ENCODE results near the gene MICAL2. TPM values are rescaled to one million over a fixed set of nuclear protein-coding genes. Genes with fewer than 3 reads are reported as not detected.

MICAL2 gene
- total RNA-seq, 2 experiments from 2014 or later: not detected

- no peak overlapping the region for H3K4me2 ChIP-seq (ENCODE audit: low read length)
- no peak for DNase-seq (ENCODE audit: low spot score)
- no peaks in the 10 kb centered on the region for H3K79me2 ChIP-seq (ENCODE audit: insufficient read depth, low read depth, low read length)
- intact Hi-C loops (cut with micrococcal nuclease; ENCODE audit: unreplicated experiment): no loop called here
- H3K9me3 ChIP-seq (ENCODE audit: low read length): no peaks in the 10 kb centered on the region
- H3K36me3 ChIP-seq (ENCODE audit: insufficient read depth, low read length): no peaks in the 10 kb centered on the region
- H2AFZ ChIP-seq (ENCODE audit: low read length): no peak overlapping the region
- CTCF ChIA-PET (ENCODE audit: unreplicated experiment): no interaction called here
- H3K4me1 ChIP-seq (ENCODE audit: insufficient read depth, low read length, poor library complexity, severe bottlenecking): no peaks in the 10 kb centered on the region
- POLR2A ChIA-PET: interaction anchor here (0.7 kb wide), 1 partner anchor 1311 kb away, joined by 3 read pairs; no protein-coding TSS in a partner anchor
- H3K9me2 ChIP-seq (ENCODE audit: insufficient read depth, low read length): no peaks in the 10 kb centered on the region
- no TSS peak for BruUV-seq (replicated peaks)
- no peak overlapping the region for H3K4me3 ChIP-seq (ENCODE audit: low read depth, low read length, poor library complexity, severe bottlenecking)
- no peak for TF ChIP-seq CTCF (conservative IDR thresholded peaks at IDR 0.05; ENCODE audit: low read length)
- no peak for TF ChIP-seq EZH2phosphoT487 (IDR thresholded peaks at IDR 0.05; ENCODE audit: borderline replicate concordance, low read depth, low read length)
- no peak overlapping the region for H3K27ac ChIP-seq (ENCODE audit: low read depth, low read length, poor library complexity, severe bottlenecking)
- no peaks in the 10 kb centered on the region for H4K20me1 ChIP-seq (ENCODE audit: insufficient read depth, low read length)
Observed at GRCh38 chr11:12168114-12168513, 57.7 kb downstream of the MICAL2 start.

- Histone ChIP-seq H3K4me2 (ENCODE audit: low read length) (no peak overlapping the region), H3K9me3 (ENCODE audit: low read length) (no peaks in the 10 kb centered on the region), H4K20me1 (ENCODE audit: insufficient read depth, low read length) (no peaks in the 10 kb centered on the region), H3K9me2 (ENCODE audit: insufficient read depth, low read length) (no peaks in the 10 kb centered on the region), H3K27ac (ENCODE audit: low read depth, low read length, poor library complexity, severe bottlenecking) (no peak overlapping the region), H2AFZ (ENCODE audit: low read length) (no peak overlapping the region), H3K79me2 (ENCODE audit: insufficient read depth, low read depth, low read length) (no peaks in the 10 kb centered on the region), H3K4me1 (ENCODE audit: insufficient read depth, low read length, poor library complexity, severe bottlenecking) (no peaks in the 10 kb centered on the region), H3K36me3 (ENCODE audit: insufficient read depth, low read length) (no peaks in the 10 kb centered on the region), H3K4me3 (ENCODE audit: low read depth, low read length, poor library complexity, severe bottlenecking) (no peak overlapping the region)
- TF ChIP-seq CTCF (conservative IDR thresholded peaks at IDR 0.05; ENCODE audit: low read length): no peak
- no peak for TF ChIP-seq EZH2phosphoT487 (IDR thresholded peaks at IDR 0.05; ENCODE audit: borderline replicate concordance, low read depth, low read length)
- intact Hi-C loops (cut with micrococcal nuclease; ENCODE audit: unreplicated experiment): no loop called here
- CTCF ChIA-PET (ENCODE audit: unreplicated experiment): no interaction called here
- no peak for DNase-seq (ENCODE audit: low spot score)
- no TSS peak for BruUV-seq (replicated peaks)
- POLR2A ChIA-PET: no interaction called here
Observed at GRCh38 chr11:12169822-12170221, 59.4 kb downstream of the MICAL2 start.

GRCh38 chr11:12170501-12170900 is 60.1 kb downstream of the MICAL2 start:
- Histone ChIP-seq H3K36me3 (ENCODE audit: insufficient read depth, low read length) (no peaks in the 10 kb centered on the region), H3K4me2 (ENCODE audit: low read length) (no peak overlapping the region), H3K4me3 (ENCODE audit: low read depth, low read length, poor library complexity, severe bottlenecking) (no peak overlapping the region), H3K9me3 (ENCODE audit: low read length) (no peaks in the 10 kb centered on the region), H3K9me2 (ENCODE audit: insufficient read depth, low read length) (no peaks in the 10 kb centered on the region), H3K4me1 (ENCODE audit: insufficient read depth, low read length, poor library complexity, severe bottlenecking) (no peaks in the 10 kb centered on the region), H3K27ac (ENCODE audit: low read depth, low read length, poor library complexity, severe bottlenecking) (no peak overlapping the region), H2AFZ (ENCODE audit: low read length) (no peak overlapping the region), H3K79me2 (ENCODE audit: insufficient read depth, low read depth, low read length) (no peaks in the 10 kb centered on the region), H4K20me1 (ENCODE audit: insufficient read depth, low read length) (no peaks in the 10 kb centered on the region)
- ChIA-PET POLR2A (no interaction called here), CTCF (ENCODE audit: unreplicated experiment) (no interaction called here)
- DNase-seq (ENCODE audit: low spot score): no peak
- BruUV-seq (replicated peaks): no TSS peak
- TF ChIP-seq EZH2phosphoT487 (IDR thresholded peaks at IDR 0.05; ENCODE audit: borderline replicate concordance, low read depth, low read length): no peak
- no peak for TF ChIP-seq CTCF (conservative IDR thresholded peaks at IDR 0.05; ENCODE audit: low read length)
- intact Hi-C loops (cut with micrococcal nuclease; ENCODE audit: unreplicated experiment): no loop called here

Data from OCI-LY7 (cell line).